ENCODE data around the gene KRT79.

Gene KRT79

DNA sequence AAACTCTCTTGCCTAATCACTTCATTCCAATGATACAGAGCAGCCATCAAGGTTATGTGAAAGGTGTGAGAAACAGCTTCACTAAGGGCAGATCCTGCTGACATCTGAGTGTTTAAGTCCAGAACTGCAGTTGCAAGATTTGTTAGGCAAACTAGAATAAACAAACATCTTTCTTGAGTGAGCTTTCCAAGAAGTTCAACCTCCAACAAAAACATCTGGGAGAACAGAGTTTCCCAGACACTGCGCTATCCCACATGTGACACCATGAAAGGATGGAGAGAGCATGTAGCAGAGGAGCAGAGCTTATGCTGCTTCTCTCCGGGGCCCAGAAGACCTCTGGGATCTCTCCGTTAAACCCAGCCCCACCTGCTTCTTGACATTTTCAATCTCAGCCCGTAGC, 62.6 kb downstream of the KRT79 start:
- no peak for DNase-seq (ENCODE audit: low spot score)
